Renal pelvis (tissue), 4 donors: ENCODE measurements around the gene PPM1N. TPM values are rescaled to one million over a fixed set of nuclear protein-coding genes. Genes with fewer than 3 reads are reported as not detected.
A peak's percentile ranks its signal among the peaks of the same experiment; 100 is the strongest.

Source experiments
- DNase-seq: peaks from one replicate; pipeline ENCODE4 v3.0.0-alpha.2; 2013
- polyA plus RNA-seq, 3 donors: library from polyadenylated mRNA; unstranded; fragments of 120-200 nt; gene quantifications; one replicate each; pipeline ENCODE4 v1.2.1, GENCODE V29; 2013; ENCODE audit not compliant: insufficient read length in 3 of 3

Gene PPM1N
- polyA plus RNA-seq, 3 donors, result 0.13 to 0.68 (median 0.56) TPM

GRCh38 chr19:45469945-45470761 lies 28.1 kb upstream of the PPM1N start:
- DNase-seq, result no peak

- no peak for DNase-seq
These were observed 27.5 kb upstream of the PPM1N start for GRCh38 chr19:45470762-45471081.

GRCh38 chr19:45471111-45471930 lies 26.9 kb upstream of the PPM1N start:
- no peak for DNase-seq

- DNase-seq, result no peak
These were observed 26.2 kb upstream of the PPM1N start for GRCh38 chr19:45471931-45472562.

GRCh38 chr19:45472563-45473366 lies 25.5 kb upstream of the PPM1N start:
- DNase-seq, result no peak

- DNase-seq, result no peak
These were observed 24.9 kb upstream of the PPM1N start for GRCh38 chr19:45473367-45473681.

- no peak for DNase-seq
These were observed 24.3 kb upstream of the PPM1N start for GRCh38 chr19:45473682-45474605.

GRCh38 chr19:45474606-45475521 lies 23.4 kb upstream of the PPM1N start:
- DNase-seq, result no peak

GRCh38 chr19:45475537-45476291 lies 22.5 kb upstream of the PPM1N start:
- no peak for DNase-seq

GRCh38 chr19:45476304-45476703 lies 21.9 kb upstream of the PPM1N start:
- DNase-seq, result no peak

GRCh38 chr19:45477186-45477585 lies 21.1 kb upstream of the PPM1N start:
- no peak for DNase-seq

GRCh38 chr19:45477713-45478453 lies 20.4 kb upstream of the PPM1N start:
- no peak for DNase-seq

GRCh38 chr19:45478454-45479238 lies 19.6 kb upstream of the PPM1N start:
- DNase-seq, result peak; percentile 80

GRCh38 chr19:45483033-45483432 lies 15.2 kb upstream of the PPM1N start:
- DNase-seq, result no peak

- no peak for DNase-seq
These were observed 13.8 kb upstream of the PPM1N start for GRCh38 chr19:45484273-45484945.

GRCh38 chr19:45485305-45486077 lies 12.8 kb upstream of the PPM1N start:
- DNase-seq, result peak; percentile 89
